ENCODE results near the gene LHFPL3. TPM values are rescaled to one million over a fixed set of nuclear protein-coding genes. Genes with fewer than 3 reads are reported as not detected.

The LHFPL3 gene
- total RNA-seq, 2 experiments from 2014 or later = not detected

DNA sequence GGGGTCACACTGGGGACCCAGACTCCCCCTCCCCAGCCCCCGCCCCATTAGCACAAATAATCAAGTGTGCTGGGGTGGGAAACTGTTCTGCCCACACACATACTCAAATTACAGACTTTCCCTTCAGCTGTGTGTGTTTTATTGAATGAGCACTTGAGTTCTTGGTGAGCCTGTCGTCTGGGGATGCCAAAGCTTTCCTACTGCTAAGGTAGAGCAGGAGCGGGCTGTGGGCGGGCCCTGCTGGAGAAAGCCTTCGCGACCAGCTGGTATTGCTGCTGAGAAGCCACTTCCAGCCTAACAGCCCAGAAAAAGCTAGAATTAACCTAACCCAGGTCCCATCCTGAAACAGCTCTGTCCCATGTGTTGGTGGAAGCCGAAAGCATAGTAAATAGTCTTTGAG is 598.7 kb downstream of the LHFPL3 start:
- CTCF ChIA-PET (ENCODE audit: unreplicated experiment) = interaction anchor here (0.6 to 1.3 kb wide), 6 partner anchors 12 to 225 kb away, joined by 3 to 4 read pairs (median 3); no protein-coding TSS in a partner anchor
- DNase-seq (ENCODE audit: low spot score) = no peak
- no TSS peak for BruUV-seq (replicated peaks)
- no peaks in the 10 kb centered on the region for H3K79me2 ChIP-seq (ENCODE audit: insufficient read depth, low read depth, low read length)
- H2AFZ ChIP-seq (ENCODE audit: low read length) = no peak overlapping the region
- H3K4me1 ChIP-seq (ENCODE audit: insufficient read depth, low read length, poor library complexity, severe bottlenecking) = peaks cover 12% of the 10 kb centered on the region
- H4K20me1 ChIP-seq (ENCODE audit: insufficient read depth, low read length) = no peaks in the 10 kb centered on the region
- no peaks in the 10 kb centered on the region for H3K36me3 ChIP-seq (ENCODE audit: insufficient read depth, low read length)
- no peak overlapping the region for H3K4me3 ChIP-seq (ENCODE audit: low read depth, low read length, poor library complexity, severe bottlenecking)
- no peaks in the 10 kb centered on the region for H3K9me3 ChIP-seq (ENCODE audit: low read length)
- H3K9me2 ChIP-seq (ENCODE audit: insufficient read depth, low read length) = no peaks in the 10 kb centered on the region
- no peak overlapping the region for H3K27ac ChIP-seq (ENCODE audit: low read depth, low read length, poor library complexity, severe bottlenecking)
- POLR2A ChIA-PET = interaction anchor here (0.8 to 2.1 kb wide), 8 partner anchors 10 to 85 kb away, joined by 3 to 10 read pairs (median 5); no protein-coding TSS in a partner anchor
- TF ChIP-seq, protein P1, sequence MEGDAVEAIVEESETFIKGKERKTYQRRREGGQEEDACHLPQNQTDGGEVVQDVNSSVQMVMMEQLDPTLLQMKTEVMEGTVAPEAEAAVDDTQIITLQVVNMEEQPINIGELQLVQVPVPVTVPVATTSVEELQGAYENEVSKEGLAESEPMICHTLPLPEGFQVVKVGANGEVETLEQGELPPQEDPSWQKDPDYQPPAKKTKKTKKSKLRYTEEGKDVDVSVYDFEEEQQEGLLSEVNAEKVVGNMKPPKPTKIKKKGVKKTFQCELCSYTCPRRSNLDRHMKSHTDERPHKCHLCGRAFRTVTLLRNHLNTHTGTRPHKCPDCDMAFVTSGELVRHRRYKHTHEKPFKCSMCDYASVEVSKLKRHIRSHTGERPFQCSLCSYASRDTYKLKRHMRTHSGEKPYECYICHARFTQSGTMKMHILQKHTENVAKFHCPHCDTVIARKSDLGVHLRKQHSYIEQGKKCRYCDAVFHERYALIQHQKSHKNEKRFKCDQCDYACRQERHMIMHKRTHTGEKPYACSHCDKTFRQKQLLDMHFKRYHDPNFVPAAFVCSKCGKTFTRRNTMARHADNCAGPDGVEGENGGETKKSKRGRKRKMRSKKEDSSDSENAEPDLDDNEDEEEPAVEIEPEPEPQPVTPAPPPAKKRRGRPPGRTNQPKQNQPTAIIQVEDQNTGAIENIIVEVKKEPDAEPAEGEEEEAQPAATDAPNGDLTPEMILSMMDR (conservative IDR thresholded peaks at IDR 0.05; ENCODE audit: low read length) = no peak
- TF ChIP-seq EZH2phosphoT487 (IDR thresholded peaks at IDR 0.05; ENCODE audit: borderline replicate concordance, low read depth, low read length) = no peak
- intact Hi-C loops (cut with micrococcal nuclease; ENCODE audit: unreplicated experiment) = no loop called here
- H3K4me2 ChIP-seq (ENCODE audit: low read length) = no peak overlapping the region

DNA sequence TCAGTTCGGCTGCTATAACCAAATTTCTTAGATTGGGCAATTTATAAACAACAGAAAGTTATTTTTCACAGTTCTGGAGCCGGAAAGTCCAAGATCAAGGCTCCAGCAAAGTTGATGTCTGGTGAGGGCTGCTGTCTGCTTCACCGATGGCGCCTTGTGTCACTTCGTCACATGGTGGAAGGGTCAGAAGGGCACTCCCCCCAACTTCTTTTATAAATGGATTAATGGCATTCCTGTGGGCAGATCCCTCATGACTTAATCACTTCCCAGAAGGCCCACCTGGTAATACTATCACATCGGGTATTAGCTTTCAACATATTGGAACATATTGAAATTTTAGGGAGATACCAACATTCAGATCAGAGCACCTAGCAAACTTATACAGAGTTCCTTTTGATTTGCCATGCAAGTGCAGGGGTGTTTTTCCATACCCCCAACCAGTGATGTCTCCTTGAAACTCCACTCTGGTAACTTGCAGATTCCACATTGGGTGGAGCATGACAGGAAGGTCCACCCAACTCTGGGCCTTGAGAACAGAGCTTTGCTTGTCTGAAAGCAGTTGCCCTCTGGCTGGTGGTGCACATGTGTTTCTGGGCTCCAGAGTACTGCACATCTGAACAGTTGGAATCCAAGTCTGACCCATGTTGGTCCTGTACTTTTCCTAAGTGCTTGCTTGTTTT is 600.5 kb downstream of the LHFPL3 start:
- no peaks in the 10 kb centered on the region for H3K9me3 ChIP-seq (ENCODE audit: low read length)
- H3K9me2 ChIP-seq (ENCODE audit: insufficient read depth, low read length) = no peaks in the 10 kb centered on the region
- H3K4me1 ChIP-seq (ENCODE audit: insufficient read depth, low read length, poor library complexity, severe bottlenecking) = peaks cover 23% of the 10 kb centered on the region
- H3K79me2 ChIP-seq (ENCODE audit: insufficient read depth, low read depth, low read length) = no peaks in the 10 kb centered on the region
- DNase-seq (ENCODE audit: low spot score) = no peak
- no peak overlapping the region for H3K27ac ChIP-seq (ENCODE audit: low read depth, low read length, poor library complexity, severe bottlenecking)
- H3K4me2 ChIP-seq (ENCODE audit: low read length) = no peak overlapping the region
- TF ChIP-seq, protein P1 (conservative IDR thresholded peaks at IDR 0.05; ENCODE audit: low read length) = no peak
- TF ChIP-seq EZH2phosphoT487 (IDR thresholded peaks at IDR 0.05; ENCODE audit: borderline replicate concordance, low read depth, low read length) = no peak
- no TSS peak for BruUV-seq (replicated peaks)
- ChIA-PET CTCF (ENCODE audit: unreplicated experiment) (no interaction called here), POLR2A (interaction anchor here (0.6 to 1.5 kb wide), 7 partner anchors 8 to 476 kb away, joined by 3 to 6 read pairs (median 3); partner anchors contain the start of gene KMT2E)
- no peak overlapping the region for H3K4me3 ChIP-seq (ENCODE audit: low read depth, low read length, poor library complexity, severe bottlenecking)
- no peaks in the 10 kb centered on the region for H4K20me1 ChIP-seq (ENCODE audit: insufficient read depth, low read length)
- intact Hi-C loops (cut with micrococcal nuclease; ENCODE audit: unreplicated experiment) = no loop called here
- no peak overlapping the region for H2AFZ ChIP-seq (ENCODE audit: low read length)
- H3K36me3 ChIP-seq (ENCODE audit: insufficient read depth, low read length) = no peaks in the 10 kb centered on the region

- BruUV-seq (replicated peaks) = no TSS peak
- Histone ChIP-seq H3K9me2 (ENCODE audit: insufficient read depth, low read length) (no peaks in the 10 kb centered on the region), H3K27ac (ENCODE audit: low read depth, low read length, poor library complexity, severe bottlenecking) (no peak overlapping the region), H4K20me1 (ENCODE audit: insufficient read depth, low read length) (no peaks in the 10 kb centered on the region), H3K4me2 (ENCODE audit: low read length) (no peak overlapping the region), H3K36me3 (ENCODE audit: insufficient read depth, low read length) (no peaks in the 10 kb centered on the region), H3K4me3 (ENCODE audit: low read depth, low read length, poor library complexity, severe bottlenecking) (no peak overlapping the region), H3K79me2 (ENCODE audit: insufficient read depth, low read depth, low read length) (no peaks in the 10 kb centered on the region), H2AFZ (ENCODE audit: low read length) (no peak overlapping the region), H3K4me1 (ENCODE audit: insufficient read depth, low read length, poor library complexity, severe bottlenecking) (peaks cover 24% of the 10 kb centered on the region), H3K9me3 (ENCODE audit: low read length) (no peaks in the 10 kb centered on the region)
- intact Hi-C loops (cut with micrococcal nuclease; ENCODE audit: unreplicated experiment) = no loop called here
- CTCF ChIA-PET (ENCODE audit: unreplicated experiment) = interaction anchor here (0.8 kb wide), 2 partner anchors 16 to 49 kb away, joined by 3 to 4 read pairs; no protein-coding TSS in a partner anchor
- no peak for TF ChIP-seq EZH2phosphoT487 (IDR thresholded peaks at IDR 0.05; ENCODE audit: borderline replicate concordance, low read depth, low read length)
- TF ChIP-seq, protein P1 (conservative IDR thresholded peaks at IDR 0.05; ENCODE audit: low read length) = no peak
- DNase-seq (ENCODE audit: low spot score) = no peak
- POLR2A ChIA-PET = interaction anchor here (1.2 to 1.5 kb wide), 6 partner anchors 7 to 85 kb away, joined by 3 to 5 read pairs (median 3); partner anchors contain the start of gene KMT2E
These were observed 601.5 kb downstream of the LHFPL3 start for GRCh38 chr7:104929921-104930320.

Data from OCI-LY7 (cell line).